Left ventricle myocardium inferior (tissue), 1 donor: ENCODE data around the gene CCNI2. TPM values are rescaled to one million over a fixed set of nuclear protein-coding genes. Genes with fewer than 3 reads are reported as not detected.

Experiments
- DNase-seq: peaks from one replicate; pipeline ENCODE4 v3.0.0-alpha.2; 2020
- H3K27ac ChIP-seq: fragments of 200-600 bp; replicated peaks from 2 replicates; pipeline ENCODE4 v1.8.0; 2021
- H3K27me3 ChIP-seq: fragments of 200-600 bp; 2 replicates; pipeline ENCODE4 v1.8.0; 2021; ENCODE audit warnings: low read depth
- H3K36me3 ChIP-seq: fragments of 200-600 bp; 2 replicates; pipeline ENCODE4 v1.8.0; 2021
- H3K4me1 ChIP-seq: fragments of 200-600 bp; 2 replicates; pipeline ENCODE4 v1.8.0; 2021
- H3K4me3 ChIP-seq: fragments of 200-600 bp; 2 replicates; pipeline ENCODE4 v1.8.0; 2021; ENCODE audit warnings: mild to moderate bottlenecking, moderate library complexity
- H3K9me3 ChIP-seq: fragments of 200-600 bp; replicated peaks from 2 replicates; pipeline ENCODE4 v1.8.0; 2021
- intact Hi-C: fragments of 100-400 bp; cut with micrococcal nuclease; formaldehyde crosslinking; loops from one replicate; pipeline ENCODE4 v1.11.0; 2022
- total RNA-seq: library from RNA; stranded (reverse); fragmentation: NEBNext Ultra II Directional; extraction: Animal tissue kit (Norgen Biotek cat#: 25700); gene quantifications from one replicate; pipeline ENCODE4 v1.2.1, GENCODE V29; 2021
- TF ChIP-seq, protein P1 (sequence below): fragments of 200-600 bp; IDR thresholded peaks from 2 replicates; pipeline ENCODE4 v1.8.0; 2021; ENCODE audit warnings: antibody characterized with exemption, mild to moderate bottlenecking, borderline replicate concordance
- donor health status: DM: no; HTN: yes; CAD: no; lungs with severe emphysema.

Gene CCNI2
- total RNA-seq, 1 donor from 2014 or later: 0.08 TPM

DNA sequence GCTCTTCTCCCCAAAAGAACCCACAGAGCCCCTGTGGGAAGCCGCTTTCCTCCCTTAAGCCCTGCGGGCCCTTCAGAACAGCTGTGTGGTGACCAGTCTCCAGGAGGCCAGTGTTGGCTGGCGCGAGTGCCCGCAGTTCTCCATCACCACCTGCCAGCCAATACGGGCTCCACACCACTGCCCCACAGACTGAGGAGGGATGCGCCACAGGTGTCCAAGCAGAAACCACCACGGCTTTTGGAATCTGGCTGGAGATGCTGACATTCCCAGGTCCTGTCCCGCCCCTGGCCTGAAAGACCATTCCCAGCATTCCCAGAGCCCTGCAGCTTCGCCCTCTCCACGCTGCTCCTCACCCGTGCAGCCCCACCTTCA lies 12.8 kb downstream of the CCNI2 start:
- no peak for DNase-seq
- Histone ChIP-seq H3K9me3 (no peaks in the 10 kb centered on the region), H3K4me3 (no peak overlapping the region), H3K4me1 (no peaks in the 10 kb centered on the region), H3K27ac (no peak overlapping the region), H3K36me3 (peaks cover 86% of the 10 kb centered on the region), H3K27me3 (no peaks in the 10 kb centered on the region)
- TF ChIP-seq, protein P1, sequence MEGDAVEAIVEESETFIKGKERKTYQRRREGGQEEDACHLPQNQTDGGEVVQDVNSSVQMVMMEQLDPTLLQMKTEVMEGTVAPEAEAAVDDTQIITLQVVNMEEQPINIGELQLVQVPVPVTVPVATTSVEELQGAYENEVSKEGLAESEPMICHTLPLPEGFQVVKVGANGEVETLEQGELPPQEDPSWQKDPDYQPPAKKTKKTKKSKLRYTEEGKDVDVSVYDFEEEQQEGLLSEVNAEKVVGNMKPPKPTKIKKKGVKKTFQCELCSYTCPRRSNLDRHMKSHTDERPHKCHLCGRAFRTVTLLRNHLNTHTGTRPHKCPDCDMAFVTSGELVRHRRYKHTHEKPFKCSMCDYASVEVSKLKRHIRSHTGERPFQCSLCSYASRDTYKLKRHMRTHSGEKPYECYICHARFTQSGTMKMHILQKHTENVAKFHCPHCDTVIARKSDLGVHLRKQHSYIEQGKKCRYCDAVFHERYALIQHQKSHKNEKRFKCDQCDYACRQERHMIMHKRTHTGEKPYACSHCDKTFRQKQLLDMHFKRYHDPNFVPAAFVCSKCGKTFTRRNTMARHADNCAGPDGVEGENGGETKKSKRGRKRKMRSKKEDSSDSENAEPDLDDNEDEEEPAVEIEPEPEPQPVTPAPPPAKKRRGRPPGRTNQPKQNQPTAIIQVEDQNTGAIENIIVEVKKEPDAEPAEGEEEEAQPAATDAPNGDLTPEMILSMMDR: no peak
- intact Hi-C loops: no loop called here

- intact Hi-C loops: no loop called here
- Histone ChIP-seq H3K4me3 (no peak overlapping the region), H3K4me1 (peaks cover 6% of the 10 kb centered on the region), H3K36me3 (peaks cover 89% of the 10 kb centered on the region), H3K9me3 (no peaks in the 10 kb centered on the region), H3K27ac (no peak overlapping the region), H3K27me3 (no peaks in the 10 kb centered on the region)
- TF ChIP-seq, protein P1: no peak
- DNase-seq: no peak
Observed at GRCh38 chr5:132760601-132761317, 13.5 kb downstream of the CCNI2 start.

- Histone ChIP-seq H3K27me3 (no peaks in the 10 kb centered on the region), H3K9me3 (no peaks in the 10 kb centered on the region), H3K4me1 (peaks cover 14% of the 10 kb centered on the region), H3K36me3 (peaks cover 86% of the 10 kb centered on the region), H3K27ac (no peak overlapping the region), H3K4me3 (no peak overlapping the region)
- intact Hi-C loops: no loop called here
- DNase-seq: no peak
- TF ChIP-seq, protein P1: no peak
Observed at GRCh38 chr5:132761321-132762240, 14.4 kb downstream of the CCNI2 start.

DNA sequence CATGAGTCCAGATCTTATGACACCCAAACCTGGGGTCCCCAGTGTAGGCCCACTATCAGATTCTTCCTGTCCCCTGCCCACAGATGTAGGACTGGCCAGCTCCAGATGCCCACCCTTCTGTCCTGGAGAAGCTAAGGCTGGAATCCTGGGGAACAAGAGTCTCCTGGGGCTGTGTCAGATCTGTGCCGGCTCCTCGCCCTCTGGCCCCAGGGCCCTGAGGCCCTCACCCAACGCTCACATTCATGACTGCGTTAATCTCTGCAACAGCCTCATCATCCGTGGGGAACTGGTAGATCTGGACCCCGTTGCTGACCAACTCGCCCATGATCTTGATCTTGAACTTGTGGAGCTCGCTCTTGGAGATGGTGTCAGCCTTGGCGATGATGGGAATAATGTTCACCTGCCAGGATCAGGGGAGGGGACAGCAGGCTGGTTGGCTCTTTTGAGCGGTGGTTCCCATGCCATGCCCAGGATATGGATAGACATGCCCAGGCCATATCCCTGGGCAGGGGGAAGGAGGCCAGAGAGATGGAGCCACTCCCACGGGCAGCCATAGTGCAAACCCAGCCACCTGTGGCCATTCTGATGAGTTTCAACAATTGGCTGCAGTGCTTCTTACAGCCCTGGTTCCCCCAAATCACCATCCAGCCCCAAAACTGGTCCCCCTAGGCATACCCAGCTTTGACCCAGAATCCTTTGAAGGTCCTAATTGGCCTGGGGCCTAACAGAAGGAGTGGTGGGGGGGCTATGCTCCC lies 15.2 kb downstream of the CCNI2 start:
- H3K4me3 ChIP-seq: no peak overlapping the region
- H3K9me3 ChIP-seq: no peaks in the 10 kb centered on the region
- H3K27me3 ChIP-seq: no peaks in the 10 kb centered on the region
- H3K27ac ChIP-seq: no peak overlapping the region
- intact Hi-C loops: no loop called here
- H3K36me3 ChIP-seq: peaks cover 79% of the 10 kb centered on the region
- TF ChIP-seq, protein P1: no peak
- DNase-seq: no peak
- peaks cover 23% of the 10 kb centered on the region for H3K4me1 ChIP-seq
